K562 (cell line): ENCODE results near the gene CCDC54. TPM values are rescaled to one million over a fixed set of nuclear protein-coding genes. Genes with fewer than 3 reads are reported as not detected.

ENCODE experiments used
- ATAC-seq: fragments of 200-7000 bp; cut with Tn5 transposase; 3 replicates; pipeline ENCODE4 v1.9.1; 2020; ENCODE audit warnings: moderate library complexity
- BruUV-seq: library from RNA; stranded (reverse); fragments of 400-500 nt; replicated peaks from 2 replicates; lab custom pipeline; 2021; lab: Mats Ljungman, UMichigan
- CTCF ChIA-PET: fragments of 300-600 bp; formaldehyde crosslinking; extraction: SDS; loops from one replicate; lab custom pipeline; 2021; ENCODE audit warnings: low intra/inter-chr PET ratio; lab: Yijun Ruan, JAX
- POLR2A ChIA-PET: fragments of 300-600, 350-650 bp; sonication (Branson Sonifier 250); formaldehyde crosslinking; extraction: SDS; loops from one replicate; lab custom pipeline; 2021; ENCODE audit warnings: antibody characterized with exemption, inconsistent platforms; lab: Yijun Ruan, JAX
- DNase-seq, 4 experiments: peaks; one replicate each; pipeline versions ENCODE4 v3.0.0 to v3.0.0-alpha.2; 2011 to 2018; ENCODE audit warnings: low spot score in 3 of 4, mixed read lengths in 3 of 4; ENCODE audit errors: extremely low read depth in 1 of 4
- FAIRE-seq: peaks from 2 replicates; lab custom pipeline; 2011; peaks lifted over from hg19 to GRCh38; lab: Jason Lieb, UNC
- H2AFZ ChIP-seq: 2 replicates; pipeline ENCODE4 v1.6.0; 2011; ENCODE audit warnings: low read depth, low read length, control low read depth, inconsistent platforms
- H3K27ac ChIP-seq: fragments of 200-600 bp; 3 replicates; pipeline ENCODE4 v1.8.0; 2011; ENCODE audit warnings: low read depth, mild to moderate bottlenecking, control low read depth, inconsistent platforms, low read length, moderate library complexity, mixed read lengths; ENCODE audit errors: extremely low read depth
- H3K27me3 ChIP-seq, 2 experiments: fragments of 300-600 bp in 1 of 2; 2 replicates in 1 of 2; 3 replicates in 1 of 2; pipeline versions ENCODE4 v1.6.0 to v1.8.0; 2011; ENCODE audit warnings: inconsistent platforms in 2 of 2, low read length in 2 of 2, mild to moderate bottlenecking in 1 of 2, mixed read lengths in 1 of 2, moderate library complexity in 1 of 2; ENCODE audit not compliant: control insufficient read depth in 2 of 2, insufficient read depth in 2 of 2
- H3K36me3 ChIP-seq: fragments of 300-600 bp; 3 replicates; pipeline ENCODE4 v1.8.0; 2011; ENCODE audit warnings: mild to moderate bottlenecking, low read length, inconsistent platforms; ENCODE audit not compliant: control insufficient read depth, insufficient read depth
- H3K4me1 ChIP-seq, 2 experiments: fragments of 200-600 bp in 1 of 2; replicated peaks in 1 of 2; 2 replicates in 1 of 2; 3 replicates in 1 of 2; pipeline versions ENCODE4 v1.5.1 to v1.8.0; 2011; ENCODE audit warnings: inconsistent platforms in 2 of 2, low read length in 2 of 2, mild to moderate bottlenecking in 1 of 2, mixed read lengths in 1 of 2, moderate library complexity in 1 of 2; ENCODE audit not compliant: control insufficient read depth in 2 of 2, insufficient read depth in 2 of 2
- H3K4me2 ChIP-seq: 2 replicates; pipeline ENCODE4 v1.6.1; 2011; ENCODE audit warnings: low read length, control low read depth, inconsistent platforms, mixed read lengths; ENCODE audit not compliant: insufficient read depth
- H3K4me3 ChIP-seq: fragments of 200-600 bp; sonication (generic), shearing (Covaris generic); 2 replicates; pipeline ENCODE4 v1.5.1; 2016; ENCODE audit warnings: control low read depth, inconsistent platforms
- H3K79me2 ChIP-seq: fragments of 200-600 bp; 3 replicates; pipeline ENCODE4 v1.8.0; 2011; ENCODE audit warnings: low read length, inconsistent platforms; ENCODE audit not compliant: control insufficient read depth, insufficient read depth
- H3K9ac ChIP-seq, 2 experiments: 2 replicates each; pipeline versions ENCODE4 v1.6.0 to v1.6.1; 2011; ENCODE audit warnings: low read depth in 2 of 2, low read length in 2 of 2, control low read depth in 1 of 2, inconsistent platforms in 1 of 2, mild to moderate bottlenecking in 1 of 2, mixed read lengths in 1 of 2; ENCODE audit not compliant: insufficient read depth in 1 of 2
- H3K9me1 ChIP-seq: one replicate; pipeline ENCODE4 v1.6.0; 2011; ENCODE audit warnings: inconsistent platforms, mild to moderate bottlenecking, low read length, moderate library complexity; ENCODE audit not compliant: control insufficient read depth, insufficient read depth
- H3K9me3 ChIP-seq: replicated peaks from 2 replicates; pipeline ENCODE4 v1.5.1; 2011; ENCODE audit warnings: low read depth, low read length, inconsistent platforms; ENCODE audit not compliant: control insufficient read depth, insufficient read depth
- H4K20me1 ChIP-seq: replicated peaks from 2 replicates; pipeline ENCODE4 v1.6.1; 2011; ENCODE audit warnings: low read length, inconsistent platforms, mixed read lengths; ENCODE audit not compliant: control insufficient read depth, insufficient read depth
- CSDE1 ChIP-seq, 2 experiments: fragments of 450-650 bp; IDR thresholded peaks; 2 replicates each; pipeline ENCODE4 v1.6.1; 2016; ENCODE audit warnings: mild to moderate bottlenecking in 1 of 2
- MCM3 ChIP-seq: fragments of 450-650 bp; IDR thresholded peaks from 2 replicates; pipeline ENCODE4 v1.6.1; 2016
- MED1 ChIP-seq: sonication (generic); formaldehyde crosslinking; IDR thresholded peaks from 2 replicates; pipeline ENCODE4 v1.8.1; 2023; ENCODE audit warnings: missing genetic modification reagents, borderline replicate concordance
- NUFIP1 ChIP-seq: fragments of 450-650 bp; IDR thresholded peaks from 2 replicates; pipeline ENCODE4 v1.6.1; 2018; ENCODE audit not compliant: partially characterized antibody
- RNF2 ChIP-seq: sonication (generic); IDR thresholded peaks from 2 replicates; pipeline ENCODE4 v1.6.1; 2016
- TFAM ChIP-seq: fragments of 250-450 bp; sonication (Bioruptor Pico); conservative IDR thresholded peaks from 2 replicates; pipeline ENCODE4 v1.5.0; 2021; ENCODE audit warnings: mild to moderate bottlenecking, moderate library complexity
- TRIM24 ChIP-seq, 2 experiments: fragments of 450-650 bp; IDR thresholded peaks; 2 replicates each; pipeline ENCODE4 v1.6.1; 2016
- ZKSCAN1 ChIP-seq: fragments of 150-350 bp; IDR thresholded peaks from 2 replicates; pipeline ENCODE4 v1.6.1; 2016; ENCODE audit warnings: low read depth, low read length
- ZNF407 ChIP-seq: fragments of 450-650 bp; IDR thresholded peaks from 2 replicates; pipeline ENCODE4 v1.6.1; 2016; ENCODE audit warnings: low read depth
- ZNF507 ChIP-seq: conservative IDR thresholded peaks from 2 replicates; pipeline ENCODE4 v1.6.1; 2017; ENCODE audit warnings: missing genetic modification characterization, missing compliant biosample characterization
- ZNF76 ChIP-seq: fragments of 250-450 bp; sonication (Bioruptor Pico); IDR thresholded peaks from 2 replicates; pipeline ENCODE4 v1.4.0; 2020; ENCODE audit warnings: mild to moderate bottlenecking, moderate library complexity, borderline replicate concordance
- WGBS: fragments of 100-300 bp; shearing (Covaris generic); methylation state at CpG from one replicate; pipeline ENCODE4 v1.1.6; 2016; ENCODE audit warnings: low coverage, mixed read lengths; ENCODE audit not compliant: insufficient coverage; ENCODE audit errors: missing lambda C conversion rate; 5-methylcytosine and 5-hydroxymethylcytosine counted together
- in situ Hi-C: fragments of 300-500 bp; cut with MboI; formaldehyde crosslinking; loops from 4 replicates; pipeline ENCODE4 v1.15.0; 2018; ENCODE audit warnings: inconsistent platforms, mixed read lengths
- intact Hi-C: fragments of 100-400 bp; cut with micrococcal nuclease; formaldehyde crosslinking; loops from 2 replicates; pipeline ENCODE4 v1.14.2; 2022
- polyA plus RNA-seq, 8 experiments: library from polyadenylated mRNA; depleted of rRNA in 4 of 8; stranded (reverse) in 5 of 8; unstranded in 3 of 8; fragments of >200 nt; fragmentation: Nextera tagmentation in 2 of 8; fragmentation: Illumina TruSeq in 1 of 8; extraction: Ambion mirVana in 2 of 8; extraction: Trizol in 1 of 8; gene quantifications; 2 replicates each; pipeline versions ENCODE4 v1.2.1 to v1.2.3, GENCODE V29; 2011 to 2014; ENCODE audit warnings: inconsistent platforms in 1 of 8, missing spikeins in 1 of 8
- total RNA-seq, 7 experiments: library from RNA; depleted of rRNA in 6 of 7; stranded (reverse); fragments of >200 nt in 6 of 7; fragmentation: Illumina TruSeq in 2 of 7; extraction: Trizol in 2 of 7; gene quantifications; 2 replicates each; pipeline versions ENCODE4 v1.2.1 to v1.2.3, GENCODE V29; 2011 to 2021; ENCODE audit warnings: low replicate concordance in 1 of 7
- TF ChIP-seq, protein P1 (sequence below): sonication (generic); formaldehyde crosslinking; IDR thresholded peaks from 2 replicates; pipeline ENCODE4 v1.8.1; 2023; ENCODE audit warnings: mild to moderate bottlenecking, missing genetic modification reagents
- TF ChIP-seq, protein P2 (sequence below): sonication (generic); formaldehyde crosslinking; IDR thresholded peaks from 2 replicates; pipeline ENCODE4 v1.8.1; 2023; ENCODE audit warnings: mild to moderate bottlenecking, missing genetic modification reagents, moderate library complexity

The CCDC54 gene
- total and polyA plus RNA-seq, 9 of the 15 experiments (the other 6 are each of a cell fraction or from before 2014, with no cell fraction given) = not detected

- TF ChIP-seq, protein P1, sequence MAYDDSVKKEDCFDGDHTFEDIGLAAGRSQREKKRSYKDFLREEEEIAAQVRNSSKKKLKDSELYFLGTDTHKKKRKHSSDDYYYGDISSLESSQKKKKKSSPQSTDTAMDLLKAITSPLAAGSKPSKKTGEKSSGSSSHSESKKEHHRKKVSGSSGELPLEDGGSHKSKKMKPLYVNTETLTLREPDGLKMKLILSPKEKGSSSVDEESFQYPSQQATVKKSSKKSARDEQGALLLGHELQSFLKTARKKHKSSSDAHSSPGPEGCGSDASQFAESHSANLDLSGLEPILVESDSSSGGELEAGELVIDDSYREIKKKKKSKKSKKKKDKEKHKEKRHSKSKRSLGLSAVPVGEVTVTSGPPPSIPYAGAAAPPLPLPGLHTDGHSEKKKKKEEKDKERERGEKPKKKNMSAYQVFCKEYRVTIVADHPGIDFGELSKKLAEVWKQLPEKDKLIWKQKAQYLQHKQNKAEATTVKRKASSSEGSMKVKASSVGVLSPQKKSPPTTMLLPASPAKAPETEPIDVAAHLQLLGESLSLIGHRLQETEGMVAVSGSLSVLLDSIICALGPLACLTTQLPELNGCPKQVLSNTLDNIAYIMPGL = no peak
- TF ChIP-seq, protein P2, sequence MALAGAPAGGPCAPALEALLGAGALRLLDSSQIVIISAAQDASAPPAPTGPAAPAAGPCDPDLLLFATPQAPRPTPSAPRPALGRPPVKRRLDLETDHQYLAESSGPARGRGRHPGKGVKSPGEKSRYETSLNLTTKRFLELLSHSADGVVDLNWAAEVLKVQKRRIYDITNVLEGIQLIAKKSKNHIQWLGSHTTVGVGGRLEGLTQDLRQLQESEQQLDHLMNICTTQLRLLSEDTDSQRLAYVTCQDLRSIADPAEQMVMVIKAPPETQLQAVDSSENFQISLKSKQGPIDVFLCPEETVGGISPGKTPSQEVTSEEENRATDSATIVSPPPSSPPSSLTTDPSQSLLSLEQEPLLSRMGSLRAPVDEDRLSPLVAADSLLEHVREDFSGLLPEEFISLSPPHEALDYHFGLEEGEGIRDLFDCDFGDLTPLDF (CRISPR knock-in tag) = no peak
- no peak for TF ChIP-seq MCM3
- TF ChIP-seq, all 486 proteins: peak for 0
Measured at GRCh38 chr3:107401301-107401700, 24.1 kb downstream of the CCDC54 start (continued).

GRCh38 chr3:107402214-107402613 lies 25.0 kb downstream of the CCDC54 start:
- in situ Hi-C loops (no loop called here), intact Hi-C loops (no loop called here)
- H3K36me3 ChIP-seq = no peaks in the 10 kb centered on the region
- H3K9me1 ChIP-seq = no peaks in the 10 kb centered on the region
- FAIRE-seq = no peak
- POLR2A ChIA-PET = no interaction called here
- no peaks in the 10 kb centered on the region for H3K4me1 ChIP-seq
- H3K4me2 ChIP-seq = no peak overlapping the region
- no TSS peak for BruUV-seq
- no peaks in the 10 kb centered on the region for H3K9me3 ChIP-seq
- no peaks in the 10 kb centered on the region for H4K20me1 ChIP-seq
- H3K9ac ChIP-seq = no peak overlapping the region
- H3K4me3 ChIP-seq = no peak overlapping the region
- no peak for ATAC-seq
- H3K79me2 ChIP-seq = no peaks in the 10 kb centered on the region
- no peaks in the 10 kb centered on the region for H3K27me3 ChIP-seq
- no peak overlapping the region for H2AFZ ChIP-seq
- WGBS = 0% methylated on average over 3 of the region's 3 CpGs
- H3K27ac ChIP-seq = no peak overlapping the region
- CTCF ChIA-PET = no interaction called here
- no peak for DNase-seq
- TF ChIP-seq ZNF507 (tag) (no peak), MED1 (CRISPR knock-in tag) (no peak), CSDE1 (IDR thresholded peaks at IDR 0.05) (no peak), NUFIP1 (no peak), ZNF76 (CRISPR knock-in tag) (no peak), RNF2 (no peak), ZNF407 (no peak), TFAM (CRISPR knock-in tag) (no peak), TRIM24 (IDR thresholded peaks at IDR 0.05) (no peak), ZKSCAN1 (no peak)
